Measurements from ENCODE around the gene UGGT2. TPM values are rescaled to one million over a fixed set of nuclear protein-coding genes. Genes with fewer than 3 reads are reported as not detected.

UGGT2 gene
- total and polyA plus RNA-seq, 2 donors (not counting 1 experiment from before 2014, with no cell fraction given) = 0.39 to 6.7 TPM

GRCh38 chr13:95926231-95926630 is 127.0 kb downstream of the UGGT2 start:
- no peak overlapping the region for H3K4me2 ChIP-seq (replicated peaks; ENCODE audit: low read depth, low read length, poor library complexity, severe bottlenecking)
- Mint-ChIP-seq H3K4me1 (no peaks in the 10 kb centered on the region), H3K27me3 (no peaks in the 10 kb centered on the region), H3K9me3 (ENCODE audit: insufficient read depth) (peaks cover 6% of the 10 kb centered on the region), H3K27ac (no peak overlapping the region), H3K4me3 (no peak overlapping the region)
- no peak overlapping the region for H3K9ac ChIP-seq (ENCODE audit: low read length)
- intact Hi-C loops (cut with micrococcal nuclease) = no loop called here
- H3K4me1 ChIP-seq (ENCODE audit: control insufficient read depth in 2 of 2, insufficient read depth in 2 of 2, low read length in 2 of 2) = no peaks in the 10 kb centered on the region
- H3K27me3 ChIP-seq (replicated peaks in 1 of 4; ENCODE audit: control extremely low read depth in 1 of 4, control insufficient read depth in 3 of 4, insufficient read depth in 4 of 4, low read length in 3 of 4) = no peaks in the 10 kb centered on the region
- H3K4me3 ChIP-seq (ENCODE audit: control extremely low read depth in 1 of 5, extremely low read depth in 1 of 5, insufficient read depth in 1 of 5, low read depth in 2 of 5, low read length in 4 of 5) = no peak overlapping the region
- H2AFZ ChIP-seq (ENCODE audit: insufficient read depth, low read depth, low read length, poor library complexity, severe bottlenecking) = no peak overlapping the region
- POLR2A ChIA-PET = no interaction called here
- CTCF ChIA-PET = no interaction called here
- WGBS (ENCODE audit: insufficient coverage) = 90% methylated on average over 2 of the region's 3 CpGs
- H3K9me3 ChIP-seq (ENCODE audit: control extremely low read depth in 1 of 3, control insufficient read depth in 2 of 3, insufficient read depth in 1 of 3, low read length in 2 of 3) = peaks cover 1 to 15% (median 4%) of the 10 kb centered on the region in 3 donors
- H3K36me3 ChIP-seq (replicated peaks in 1 of 2; ENCODE audit: control extremely low read depth in 1 of 2, control insufficient read depth in 1 of 2, extremely low read depth in 1 of 2, insufficient read depth in 2 of 2, low read length in 1 of 2) = no peaks in the 10 kb centered on the region
- TF ChIP-seq CTCF (IDR thresholded peaks at IDR 0.05) (no peak), EZH2 (IDR thresholded peaks at IDR 0.05; ENCODE audit: borderline replicate concordance, insufficient read depth, low read depth, low read length, poor library complexity, severe bottlenecking) (no peak)
- ATAC-seq (ENCODE audit: low read depth) (no peak), DNase-seq (no peak)
- no peaks in the 10 kb centered on the region for H3K79me2 ChIP-seq (ENCODE audit: control insufficient read depth, insufficient read depth, low read length)
- no peaks in the 10 kb centered on the region for H4K20me1 ChIP-seq (ENCODE audit: control insufficient read depth, insufficient read depth, low read length, poor library complexity, severe bottlenecking)
- no peak overlapping the region for H3K27ac ChIP-seq (ENCODE audit: low read length in 2 of 2)

- DNase-seq = no peak
- no peaks in the 10 kb centered on the region for H3K27me3 ChIP-seq (replicated peaks in 1 of 4; ENCODE audit: control extremely low read depth in 1 of 4, control insufficient read depth in 3 of 4, insufficient read depth in 4 of 4, low read length in 3 of 4)
- no peaks in the 10 kb centered on the region for H3K36me3 ChIP-seq (replicated peaks in 1 of 2; ENCODE audit: control extremely low read depth in 1 of 2, control insufficient read depth in 1 of 2, extremely low read depth in 1 of 2, insufficient read depth in 2 of 2, low read length in 1 of 2)
- no peak overlapping the region for H3K4me3 ChIP-seq (ENCODE audit: control extremely low read depth in 1 of 5, extremely low read depth in 1 of 5, insufficient read depth in 1 of 5, low read depth in 2 of 5, low read length in 4 of 5)
- no peaks in the 10 kb centered on the region for H3K79me2 ChIP-seq (ENCODE audit: control insufficient read depth, insufficient read depth, low read length)
- H3K27ac ChIP-seq (ENCODE audit: low read length in 2 of 2) = no peak overlapping the region
- H2AFZ ChIP-seq (ENCODE audit: insufficient read depth, low read depth, low read length, poor library complexity, severe bottlenecking) = no peak overlapping the region
- Mint-ChIP-seq H3K4me1 (no peaks in the 10 kb centered on the region), H3K9me3 (ENCODE audit: insufficient read depth) (peaks cover 3% of the 10 kb centered on the region), H3K27ac (no peak overlapping the region), H3K4me3 (no peak overlapping the region), H3K27me3 (no peaks in the 10 kb centered on the region)
- H3K9ac ChIP-seq (ENCODE audit: low read length) = no peak overlapping the region
- no CpG with 5 or more reads among the region's 5 CpGs for WGBS (ENCODE audit: insufficient coverage)
- no peaks in the 10 kb centered on the region for H3K4me1 ChIP-seq (ENCODE audit: control insufficient read depth in 2 of 2, insufficient read depth in 2 of 2, low read length in 2 of 2)
- POLR2A ChIA-PET = no interaction called here
- ATAC-seq (ENCODE audit: low read depth) = no peak
- intact Hi-C loops (cut with micrococcal nuclease) = no loop called here
- CTCF ChIA-PET = no interaction called here
- peaks cover 1 to 10% (median 4%) of the 10 kb centered on the region in 3 donors for H3K9me3 ChIP-seq (ENCODE audit: control extremely low read depth in 1 of 3, control insufficient read depth in 2 of 3, insufficient read depth in 1 of 3, low read length in 2 of 3)
- no peak for TF ChIP-seq CTCF (IDR thresholded peaks at IDR 0.05)
- no peak for TF ChIP-seq EZH2 (IDR thresholded peaks at IDR 0.05; ENCODE audit: borderline replicate concordance, insufficient read depth, low read depth, low read length, poor library complexity, severe bottlenecking)
- no peak overlapping the region for H3K4me2 ChIP-seq (replicated peaks; ENCODE audit: low read depth, low read length, poor library complexity, severe bottlenecking)
- no peaks in the 10 kb centered on the region for H4K20me1 ChIP-seq (ENCODE audit: control insufficient read depth, insufficient read depth, low read length, poor library complexity, severe bottlenecking)
Observed at GRCh38 chr13:95924389-95924994, 128.7 kb downstream of the UGGT2 start.
